NCI-H2196 treated with DMSO at 0.1 percent for 48 hours (cell line): ENCODE measurements around the gene MAGEA11.
"Not testable (repeated sequence)": the region's sequence is repeated elsewhere in the genome, so short reads cannot be mapped to it uniquely, and the experiment has no call there.

ENCODE experiments used
- DNase-seq: peaks from one replicate; lab custom pipeline; 2025; ENCODE audit not compliant: unreplicated experiment; lab: John Stamatoyannopoulos, UW

The MAGEA11 gene

GRCh38 chrX:149716632-149717031, 4.8 kb downstream of the MAGEA11 start:
- no peak for DNase-seq

GRCh38 chrX:149717803-149718202, 5.9 kb downstream of the MAGEA11 start:
- no peak for DNase-seq

- DNase-seq, result no peak
Observed at GRCh38 chrX:149718757-149719156, 6.9 kb downstream of the MAGEA11 start.

GRCh38 chrX:149720021-149720689, 8.3 kb downstream of the MAGEA11 start:
- no peak for DNase-seq

- DNase-seq, result not testable (repeated sequence)
Observed at GRCh38 chrX:149721241-149721640, 9.4 kb downstream of the MAGEA11 start.

GRCh38 chrX:149721778-149722177, 9.9 kb downstream of the MAGEA11 start:
- DNase-seq, result no peak

- DNase-seq, result not testable (repeated sequence)
Observed at GRCh38 chrX:149723583-149724118, 11.8 kb downstream of the MAGEA11 start.

- not testable (repeated sequence) for DNase-seq
Observed at GRCh38 chrX:149727308-149727707, 15.4 kb downstream of the MAGEA11 start.

GRCh38 chrX:149742269-149742668, 30.4 kb downstream of the MAGEA11 start:
- DNase-seq, result not testable (repeated sequence)

- DNase-seq, result not testable (repeated sequence)
Observed at GRCh38 chrX:149746390-149747007, 34.6 kb downstream of the MAGEA11 start.

GRCh38 chrX:149757206-149758067, 45.6 kb downstream of the MAGEA11 start:
- DNase-seq, result no peak

GRCh38 chrX:149758068-149758714, 46.3 kb downstream of the MAGEA11 start:
- no peak for DNase-seq

GRCh38 chrX:149758715-149759078, 46.8 kb downstream of the MAGEA11 start:
- DNase-seq, result not testable (repeated sequence)

- DNase-seq, result no peak
Observed at GRCh38 chrX:149759824-149760223, 48.0 kb downstream of the MAGEA11 start.

- DNase-seq, result no peak
Observed at GRCh38 chrX:149760965-149761364, 49.1 kb downstream of the MAGEA11 start.

GRCh38 chrX:149761858-149762674, 50.2 kb downstream of the MAGEA11 start:
- DNase-seq, result not testable (repeated sequence)

- DNase-seq, result no peak
Observed at GRCh38 chrX:149762696-149763614, 51.1 kb downstream of the MAGEA11 start.
